NCI-H460 (cell line): ENCODE data around the gene PPM1H. TPM values are rescaled to one million over a fixed set of nuclear protein-coding genes. Genes with fewer than 3 reads are reported as not detected.
"Not testable (repeated sequence)": the region's sequence is repeated elsewhere in the genome, so short reads cannot be mapped to it uniquely, and the experiment has no call there.

Source experiments
- DNase-seq: peaks from one replicate; pipeline ENCODE4 v3.0.0-alpha.2; 2016; ENCODE audit warnings: low read depth; ENCODE audit errors: extremely low read depth
- total RNA-seq: library from RNA; depleted of rRNA; stranded (reverse); fragments of >200 nt; shearing (Covaris generic); gene quantifications from 2 replicates; pipeline ENCODE4 v1.2.3, GENCODE V29; 2014

The PPM1H gene
- total RNA-seq, 1 experiment from 2014 or later = 5.2 TPM

- no peak for DNase-seq
Measured at GRCh38 chr12:62948123-62948522, 13.2 kb upstream of the PPM1H start.

DNA sequence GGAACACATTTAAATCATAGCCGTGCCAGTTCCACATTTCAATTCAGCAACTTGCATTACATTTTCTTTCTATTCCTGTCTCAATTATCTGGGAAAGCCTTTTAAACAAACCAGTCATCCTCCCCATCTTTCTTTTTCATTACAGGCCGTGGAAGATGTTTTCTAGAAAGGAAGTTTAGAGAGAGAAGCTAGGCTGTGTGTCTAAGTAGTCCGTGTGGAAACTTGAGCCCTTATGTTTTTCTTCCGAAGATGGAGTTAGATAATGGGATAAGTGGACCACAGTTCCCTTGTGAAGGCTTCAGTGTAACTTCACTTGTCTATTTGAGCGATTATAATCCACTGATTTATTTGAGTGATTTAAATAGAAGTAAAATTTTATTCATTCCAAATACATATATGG lies 12.4 kb upstream of the PPM1H start:
- no peak for DNase-seq

GRCh38 chr12:62943779-62944395 lies 8.9 kb upstream of the PPM1H start:
- no peak for DNase-seq

DNA sequence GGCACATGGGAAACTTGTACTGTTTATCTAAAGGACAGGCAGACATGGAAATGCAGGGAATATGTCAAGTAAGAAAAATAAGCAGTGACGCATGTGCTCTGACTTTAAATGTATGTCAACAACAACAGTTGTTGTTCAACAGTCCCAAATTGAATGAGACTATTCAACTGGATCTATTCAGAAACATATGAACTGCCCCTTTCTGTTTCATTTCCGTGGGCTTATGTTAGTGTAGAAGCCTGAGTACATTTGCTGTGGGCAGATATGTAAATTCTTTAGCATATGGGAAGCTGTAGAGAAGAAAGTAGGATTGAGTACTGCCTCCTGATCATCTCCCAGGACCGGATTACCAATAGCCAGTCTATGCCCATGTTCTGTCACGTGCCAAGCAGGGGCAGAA lies 7.4 kb upstream of the PPM1H start:
- not testable (repeated sequence) for DNase-seq

DNA sequence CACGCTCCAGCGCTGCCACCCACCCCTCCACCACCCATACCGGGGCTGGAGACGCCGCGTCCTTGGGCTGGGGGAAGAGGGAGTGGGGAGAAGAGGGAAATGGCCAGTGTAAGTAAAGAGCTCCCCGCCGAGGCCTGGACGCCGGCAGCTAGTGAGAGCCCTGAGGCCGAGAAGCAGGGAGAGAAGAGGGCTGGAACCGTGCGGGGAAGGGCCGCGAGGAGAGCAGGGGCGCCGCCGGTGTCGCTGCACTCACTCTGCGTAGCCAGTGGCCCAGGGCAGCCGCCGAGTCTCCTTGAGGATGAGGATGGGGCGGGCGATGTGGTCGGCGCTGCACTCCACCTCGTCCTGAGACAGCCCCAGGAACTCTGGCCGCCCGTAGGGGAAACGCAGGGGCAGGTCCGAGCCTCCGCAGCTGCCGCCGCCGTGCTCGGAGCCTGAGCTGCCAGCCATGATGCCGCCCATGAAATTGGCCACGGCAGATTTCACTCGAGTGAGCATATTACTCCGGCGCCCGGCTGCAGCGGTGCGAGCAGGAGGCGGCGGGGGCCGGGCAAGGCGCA lies 631 bp downstream of the PPM1H start:
- peak; percentile 22 for DNase-seq

DNA sequence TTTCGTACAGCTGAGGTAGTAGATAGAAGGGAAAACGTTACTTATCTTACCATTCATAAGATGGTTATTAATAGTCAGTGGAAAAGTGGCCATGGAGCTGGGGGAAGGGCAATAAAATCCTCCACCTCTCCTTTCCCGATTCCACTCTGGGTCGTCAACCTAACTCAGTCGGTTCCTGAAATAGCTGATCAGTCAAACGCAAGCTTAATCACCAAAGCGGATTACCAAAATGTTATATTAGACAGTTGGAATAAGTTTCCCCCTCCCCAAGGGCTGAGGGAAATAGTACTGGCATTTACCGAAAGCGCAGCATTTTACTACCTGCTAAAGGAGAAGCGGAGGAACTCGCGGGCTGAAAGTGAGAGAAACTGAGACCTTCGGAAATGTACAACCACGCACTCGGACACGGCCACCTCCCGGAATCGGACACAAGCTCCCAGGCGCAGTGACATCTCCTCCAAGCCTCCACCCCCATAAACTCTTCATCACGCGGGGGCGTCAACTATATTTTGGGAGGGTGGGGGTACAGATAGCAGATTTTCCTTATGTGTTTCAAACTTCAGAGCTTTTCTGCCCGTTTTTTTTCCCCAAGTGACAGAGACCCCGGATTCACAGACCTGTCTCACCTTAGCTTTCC lies 1.2 kb downstream of the PPM1H start:
- no peak for DNase-seq

DNA sequence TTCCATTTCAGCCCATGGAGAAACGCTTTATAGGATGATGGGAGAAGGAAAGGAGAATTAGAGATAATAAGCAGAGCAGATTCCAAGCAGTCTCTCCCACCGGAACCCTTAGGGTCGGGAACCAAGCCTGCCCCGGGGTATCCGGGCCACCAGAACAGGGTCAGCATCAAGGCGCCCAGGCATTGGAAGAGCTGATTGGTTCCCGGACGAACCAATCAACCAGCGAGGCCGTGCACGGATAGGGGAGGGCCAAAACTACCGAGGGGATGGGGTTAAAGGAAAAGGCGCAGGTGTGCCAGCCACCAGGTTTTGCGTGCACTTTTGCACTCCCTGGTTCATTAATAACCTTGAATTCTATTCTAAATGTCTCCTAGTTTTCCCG lies 1.7 kb downstream of the PPM1H start:
- DNase-seq = no peak

- DNase-seq = no peak
Measured at GRCh38 chr12:62931477-62931876, 3.5 kb downstream of the PPM1H start.

GRCh38 chr12:62930546-62931425 lies 4.2 kb downstream of the PPM1H start:
- DNase-seq = no peak

DNA sequence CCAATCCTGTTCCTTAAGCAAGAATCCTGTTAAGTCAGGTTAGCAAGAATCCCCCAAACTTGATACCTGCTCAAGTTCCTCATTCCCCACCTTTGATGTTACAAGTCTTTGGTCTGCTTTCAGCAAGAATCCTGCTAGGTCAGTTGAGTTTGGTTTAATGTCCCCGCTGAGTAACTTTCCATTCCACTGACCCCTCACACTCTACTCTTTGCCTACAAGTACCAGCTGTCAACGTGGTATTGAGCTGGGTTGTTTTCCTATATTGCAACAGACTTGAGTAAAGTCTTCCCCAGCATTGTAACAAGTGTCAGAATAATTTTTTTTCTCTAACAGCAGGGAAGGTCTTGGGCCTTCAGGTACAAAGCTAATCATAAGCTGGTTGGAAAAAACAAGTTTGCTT lies 6.3 kb downstream of the PPM1H start:
- DNase-seq = no peak

DNA sequence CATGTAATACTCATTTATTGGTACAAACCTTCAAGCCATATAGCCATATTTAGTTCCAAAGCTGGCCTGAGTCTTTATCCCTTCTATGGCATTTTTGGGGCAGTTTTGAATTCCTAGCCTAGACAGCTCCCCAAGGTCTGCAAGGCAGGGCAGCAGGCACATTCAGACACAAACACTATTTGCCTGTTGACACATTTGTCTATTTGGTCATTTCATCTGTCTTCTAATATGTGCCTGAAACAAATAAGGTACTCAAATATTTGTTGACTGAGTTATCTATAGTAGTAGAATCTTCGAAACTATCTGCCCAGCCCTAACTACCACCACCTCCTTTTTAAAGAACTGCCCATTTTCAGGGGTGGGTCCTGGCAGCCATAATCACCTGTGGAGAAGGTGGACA lies 9.3 kb downstream of the PPM1H start:
- DNase-seq = no peak

DNA sequence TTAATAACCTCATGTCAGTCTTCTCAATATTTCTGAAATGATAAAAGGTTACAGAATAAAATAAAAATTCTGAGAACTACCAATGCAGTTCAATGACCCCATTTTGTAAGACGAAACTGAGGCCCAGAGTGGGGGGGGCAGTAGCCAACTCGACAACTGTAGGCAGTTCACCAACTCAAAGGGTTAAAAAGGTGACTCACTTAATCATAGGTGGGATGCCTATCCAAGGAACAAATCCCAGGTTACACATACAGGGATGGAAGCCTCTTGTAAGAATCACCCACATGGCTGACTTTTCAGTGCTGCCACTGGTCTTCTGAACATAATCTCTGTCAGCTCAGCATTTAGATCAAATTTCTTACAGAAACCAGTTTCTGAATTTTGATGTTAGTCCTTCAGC lies 10.9 kb downstream of the PPM1H start:
- DNase-seq = no peak

GRCh38 chr12:62922539-62922938 lies 12.4 kb downstream of the PPM1H start:
- DNase-seq = no peak

DNA sequence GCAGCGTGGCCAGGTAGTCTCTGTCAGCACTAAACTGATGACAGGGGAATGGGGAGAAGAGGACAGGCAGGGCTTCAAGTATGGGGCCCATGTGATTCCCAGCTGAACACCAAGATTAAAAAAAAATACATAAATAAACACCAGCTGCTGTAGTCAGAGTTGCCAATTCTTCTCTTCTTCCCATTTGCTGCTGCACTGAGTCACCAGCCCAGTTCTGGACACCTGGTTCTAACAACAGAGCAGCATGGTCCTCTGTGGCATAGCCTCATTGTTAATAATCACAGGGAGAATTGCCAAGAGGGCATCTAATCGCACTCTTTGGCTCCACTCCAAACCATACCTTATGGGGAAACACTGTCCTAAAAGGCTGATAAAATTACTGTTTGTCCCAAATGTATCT lies 15.1 kb downstream of the PPM1H start:
- DNase-seq = no peak

GRCh38 chr12:62917926-62918325 lies 17.0 kb downstream of the PPM1H start:
- no peak for DNase-seq

GRCh38 chr12:62916632-62917425 lies 18.1 kb downstream of the PPM1H start:
- no peak for DNase-seq

DNA sequence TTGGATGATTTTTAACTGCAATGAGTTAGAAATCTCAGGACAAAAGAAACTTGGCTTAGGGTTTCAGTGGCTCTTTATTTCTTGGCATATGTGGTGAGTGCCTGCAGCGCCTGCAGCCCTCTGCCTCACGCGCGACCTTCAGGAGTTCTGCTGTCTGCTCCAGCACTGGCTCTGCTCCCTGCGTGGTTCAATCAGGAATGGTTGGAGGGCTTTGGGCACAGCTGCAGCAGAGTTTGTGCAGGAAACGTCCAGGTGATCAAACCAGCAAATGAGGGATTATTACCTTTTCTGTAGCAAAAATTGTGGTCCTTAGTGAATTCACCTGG lies 19.8 kb downstream of the PPM1H start:
- no peak for DNase-seq

DNA sequence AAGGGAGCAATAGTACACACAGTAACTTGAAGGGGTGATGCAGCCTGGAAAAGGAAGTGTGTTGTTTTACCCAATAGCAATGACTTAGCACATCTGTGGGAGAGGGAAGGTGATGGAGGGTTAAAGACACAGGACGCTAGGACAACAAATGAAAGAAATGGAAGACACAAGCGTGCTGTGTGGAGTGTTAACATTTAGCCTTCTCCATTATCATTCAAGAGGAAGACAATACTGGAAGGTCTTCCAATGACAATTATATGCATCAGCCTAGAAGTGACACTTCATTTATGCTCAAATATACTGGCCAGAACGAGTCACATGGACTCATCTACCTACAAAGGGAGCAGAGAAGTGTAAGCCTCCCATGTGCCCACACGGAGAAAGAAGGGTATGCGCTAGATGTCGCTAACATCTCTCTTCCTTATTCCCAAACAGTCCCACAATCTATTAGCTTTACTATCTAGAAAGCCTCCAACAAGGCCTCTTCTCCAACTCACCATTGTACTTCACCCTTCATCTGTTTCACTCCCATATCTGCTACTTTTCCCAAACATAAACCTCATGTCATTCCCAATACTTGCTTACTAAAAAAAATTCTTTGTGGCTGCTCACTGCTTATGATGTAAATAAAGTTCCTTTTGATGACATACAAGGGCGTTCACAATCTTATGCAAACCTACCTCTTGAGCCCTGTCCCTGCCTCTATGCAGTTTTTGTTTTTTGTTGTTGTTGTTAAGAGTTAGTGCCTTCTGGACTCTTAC lies 20.3 kb downstream of the PPM1H start:
- DNase-seq = no peak

DNA sequence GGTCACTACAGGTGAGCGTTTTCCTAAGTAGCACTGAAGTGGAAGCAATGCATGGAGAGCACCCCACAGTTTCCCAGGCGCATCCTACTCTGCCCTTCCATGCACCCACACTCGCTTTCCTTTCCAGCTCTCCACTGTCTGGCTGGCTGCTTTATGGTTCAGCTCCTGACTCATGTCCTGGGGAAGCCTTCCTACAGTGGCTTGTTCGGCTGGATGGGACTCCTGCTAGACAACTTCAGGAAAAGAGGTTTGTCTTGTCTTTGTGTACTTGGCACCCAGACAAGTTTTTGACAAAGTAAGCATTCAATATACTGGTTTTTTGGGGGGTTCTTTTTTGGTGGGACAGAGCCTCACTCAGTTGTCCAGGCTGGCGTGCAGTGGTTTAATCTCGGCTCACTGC lies 21.6 kb downstream of the PPM1H start:
- no peak for DNase-seq

GRCh38 chr12:62912644-62913043 lies 22.3 kb downstream of the PPM1H start:
- DNase-seq = no peak
